CD4-positive, alpha-beta T cell treated with Interleukin-17A for 1 hour (primary cell): Measurements from ENCODE around the gene GATD1.

Experiments used
- DNase-seq: peaks from one replicate; pipeline ENCODE4 v3.0.0-alpha.2; 2020

Gene GATD1

DNA sequence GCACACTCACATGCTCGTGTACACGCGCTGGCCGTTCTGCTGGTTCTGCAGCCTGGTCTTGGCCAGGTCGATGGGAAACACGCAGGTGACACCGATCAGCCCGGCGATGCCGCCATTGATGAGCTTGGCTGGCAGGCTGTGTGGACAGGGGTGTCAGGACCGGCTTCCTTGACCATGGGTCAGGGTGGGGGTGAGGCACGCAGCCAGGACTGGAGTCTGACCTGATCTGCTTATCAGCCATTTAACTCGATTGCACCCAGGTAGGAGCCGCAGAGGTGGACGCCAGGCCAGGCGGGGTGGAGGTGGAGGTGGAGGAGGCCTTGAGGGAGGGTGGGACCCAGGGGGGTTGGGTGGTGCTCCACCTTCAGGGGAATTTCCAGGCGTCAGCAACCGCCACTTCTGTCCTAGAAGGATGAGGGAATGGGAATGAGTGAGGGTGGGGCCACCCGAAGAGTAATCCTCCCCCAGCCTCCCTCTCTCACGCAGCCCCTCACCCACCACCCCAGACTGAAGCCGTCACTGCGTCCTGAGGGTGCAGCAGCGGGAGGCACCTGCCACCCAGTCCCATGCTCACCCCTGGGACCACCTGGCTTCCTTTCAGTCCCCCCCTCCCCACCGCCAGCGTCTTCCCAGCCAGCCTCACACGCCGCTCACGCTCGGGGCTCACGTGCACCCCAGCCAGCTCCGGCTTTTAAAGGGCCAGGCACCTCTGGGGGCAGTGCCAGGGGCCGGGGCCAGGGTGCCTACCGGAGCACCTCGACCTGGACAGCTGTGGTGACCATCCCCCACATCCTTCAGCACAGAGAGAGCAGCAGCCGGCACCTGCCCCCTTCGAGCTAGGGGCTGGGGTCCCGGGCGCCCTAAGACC is 17.7 kb upstream of the GATD1 start:
- DNase-seq: no peak

DNA sequence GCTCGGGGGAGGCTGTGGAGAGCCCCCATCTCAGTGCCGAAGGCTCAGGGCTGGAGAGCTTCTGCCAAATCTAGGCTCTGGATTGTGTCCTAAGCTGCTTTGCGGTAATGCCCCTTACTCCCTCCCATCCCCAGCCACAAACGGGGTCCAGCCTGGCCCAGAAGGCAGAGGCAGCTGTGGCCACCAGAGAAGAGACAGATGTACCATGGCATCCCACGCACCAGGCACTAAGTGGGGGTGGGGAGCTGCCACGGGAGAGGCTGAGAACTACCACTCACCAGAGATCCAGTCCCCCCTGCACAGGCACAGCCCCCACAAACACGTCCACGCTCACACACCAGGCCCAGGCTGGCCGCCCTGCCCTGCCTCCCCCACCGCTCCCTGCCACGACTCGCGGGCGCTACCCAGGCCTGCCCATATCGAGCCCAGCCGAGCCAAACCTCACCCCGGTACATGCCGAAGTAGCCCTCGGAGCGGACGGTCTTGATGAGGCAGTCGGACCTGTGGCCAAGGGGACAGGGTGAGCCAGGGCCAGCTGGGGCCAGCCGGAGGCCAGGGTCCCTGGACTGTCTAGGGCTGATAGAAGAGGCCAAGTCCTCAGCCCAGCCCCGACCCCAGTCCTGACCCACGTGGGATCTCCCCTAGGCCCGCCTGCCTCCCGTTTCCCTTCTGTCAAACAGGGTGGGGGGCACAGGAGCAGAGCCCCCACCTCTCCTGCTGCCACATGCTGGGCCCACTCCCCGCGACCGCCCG is 16.9 kb upstream of the GATD1 start:
- DNase-seq: no peak

GRCh38 chr11:793556-793955 is 16.3 kb upstream of the GATD1 start:
- no peak for DNase-seq

DNA sequence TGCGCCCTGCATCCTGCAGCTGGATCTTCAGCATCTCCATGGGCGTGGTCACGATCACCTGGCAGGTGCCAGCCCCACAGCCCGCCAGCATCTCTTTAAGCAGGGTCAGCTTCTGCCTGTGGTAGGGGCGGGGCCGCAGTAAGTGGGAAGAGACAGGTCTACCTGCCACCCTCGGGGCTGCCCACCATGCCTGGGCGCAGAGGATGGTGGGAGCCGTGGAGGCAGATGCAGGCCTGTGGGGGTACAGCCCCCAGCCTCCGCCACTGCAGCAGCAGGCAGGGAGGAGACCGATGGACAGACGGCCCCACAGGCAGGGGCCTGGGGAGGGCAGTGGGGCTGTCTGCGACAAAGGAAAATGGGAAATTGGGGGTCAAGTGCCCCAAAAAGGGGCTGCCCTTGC is 15.6 kb upstream of the GATD1 start:
- DNase-seq: no peak

- no peak for DNase-seq
Measured at GRCh38 chr11:792535-792821, 15.2 kb upstream of the GATD1 start.

DNA sequence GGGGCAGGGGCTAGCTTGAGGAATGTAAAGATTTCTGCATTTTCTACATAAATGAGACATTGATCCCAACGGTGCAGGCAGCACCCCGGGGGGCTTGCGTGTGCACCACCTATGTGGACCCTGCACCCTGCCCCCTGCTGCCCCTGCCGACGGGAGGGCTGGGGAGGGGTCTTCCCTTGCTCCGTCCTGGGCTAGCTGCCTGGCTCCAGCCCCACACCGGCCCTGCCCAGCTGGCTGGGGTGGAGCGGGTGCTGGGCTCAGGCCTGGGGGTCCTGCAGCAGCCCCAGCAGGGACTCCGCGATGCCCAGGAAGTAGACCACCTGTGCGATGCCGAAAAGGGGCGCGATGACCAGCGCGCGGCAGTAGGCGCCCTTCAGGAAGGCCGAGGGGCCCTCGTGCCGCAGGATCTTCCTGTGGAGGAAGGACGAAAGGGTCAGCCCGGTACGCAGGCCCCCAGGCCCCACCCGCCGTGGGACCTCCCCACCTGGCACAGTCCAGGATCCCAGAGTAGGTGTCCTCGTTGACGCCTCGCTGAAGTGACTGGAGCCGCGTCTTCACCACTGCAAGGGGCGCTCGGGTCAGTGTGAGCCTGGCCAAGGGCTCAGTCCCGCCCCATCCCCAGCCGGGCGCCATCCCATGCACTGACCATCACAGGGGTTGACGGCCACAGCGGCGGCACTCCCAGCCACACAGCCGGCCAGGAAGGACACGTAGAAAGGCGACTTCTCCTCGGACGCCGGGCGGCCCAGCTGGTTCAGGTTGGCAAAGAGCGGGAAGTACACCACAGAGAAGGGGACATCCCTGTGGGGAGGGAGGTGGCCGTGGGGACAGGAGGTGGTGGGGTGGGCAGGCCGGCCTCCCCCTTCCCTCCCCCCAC is 14.6 kb upstream of the GATD1 start:
- DNase-seq: no peak

DNA sequence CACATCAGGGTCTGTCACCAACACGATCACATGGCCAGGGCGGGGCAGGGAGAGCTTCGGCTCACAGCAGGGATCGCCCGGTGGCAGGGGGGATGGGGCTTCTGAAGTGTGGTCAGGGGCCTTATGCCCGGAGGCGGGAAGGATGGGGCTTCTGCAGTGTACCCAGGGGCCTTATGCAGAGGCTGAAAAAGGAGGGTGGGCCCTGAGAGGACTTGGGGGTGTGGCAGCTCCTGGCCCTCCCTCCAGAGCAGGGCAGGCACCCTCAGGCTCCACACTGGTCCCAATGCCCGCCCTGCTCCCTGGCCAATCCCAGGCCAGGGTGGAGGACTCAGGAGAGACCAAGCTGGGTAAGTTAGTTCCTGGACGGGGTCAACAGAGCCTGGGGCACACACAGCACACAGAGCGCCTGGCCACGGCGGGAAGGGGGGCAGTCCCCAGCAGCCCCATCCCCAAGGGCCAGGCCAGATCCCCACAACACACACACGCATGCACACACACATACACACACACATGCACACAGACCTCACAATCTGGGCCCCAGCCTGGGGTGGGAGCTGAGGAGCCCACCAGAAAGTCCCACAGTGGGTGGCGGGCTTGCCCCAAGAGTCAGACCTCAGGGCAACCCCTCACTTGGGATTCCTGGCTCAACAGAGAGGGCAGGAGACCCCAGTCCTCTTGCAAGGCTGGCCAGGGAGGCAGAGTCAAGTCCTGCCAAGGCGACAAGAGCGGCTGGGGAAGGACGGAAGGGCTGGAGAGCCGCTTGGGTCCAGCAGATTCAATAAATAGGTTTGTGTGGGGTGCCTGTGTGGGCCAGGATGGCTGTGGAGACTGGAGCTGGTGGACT is 13.7 kb upstream of the GATD1 start:
- no peak for DNase-seq

GRCh38 chr11:789943-790342 is 12.7 kb upstream of the GATD1 start, which contains the start of gene CEND1:
CEND1 (minus strand) TSS chr11:790090; CDS start chr11:788576, 1,514 bp downstream.
- DNase-seq: peak; percentile 53

DNA sequence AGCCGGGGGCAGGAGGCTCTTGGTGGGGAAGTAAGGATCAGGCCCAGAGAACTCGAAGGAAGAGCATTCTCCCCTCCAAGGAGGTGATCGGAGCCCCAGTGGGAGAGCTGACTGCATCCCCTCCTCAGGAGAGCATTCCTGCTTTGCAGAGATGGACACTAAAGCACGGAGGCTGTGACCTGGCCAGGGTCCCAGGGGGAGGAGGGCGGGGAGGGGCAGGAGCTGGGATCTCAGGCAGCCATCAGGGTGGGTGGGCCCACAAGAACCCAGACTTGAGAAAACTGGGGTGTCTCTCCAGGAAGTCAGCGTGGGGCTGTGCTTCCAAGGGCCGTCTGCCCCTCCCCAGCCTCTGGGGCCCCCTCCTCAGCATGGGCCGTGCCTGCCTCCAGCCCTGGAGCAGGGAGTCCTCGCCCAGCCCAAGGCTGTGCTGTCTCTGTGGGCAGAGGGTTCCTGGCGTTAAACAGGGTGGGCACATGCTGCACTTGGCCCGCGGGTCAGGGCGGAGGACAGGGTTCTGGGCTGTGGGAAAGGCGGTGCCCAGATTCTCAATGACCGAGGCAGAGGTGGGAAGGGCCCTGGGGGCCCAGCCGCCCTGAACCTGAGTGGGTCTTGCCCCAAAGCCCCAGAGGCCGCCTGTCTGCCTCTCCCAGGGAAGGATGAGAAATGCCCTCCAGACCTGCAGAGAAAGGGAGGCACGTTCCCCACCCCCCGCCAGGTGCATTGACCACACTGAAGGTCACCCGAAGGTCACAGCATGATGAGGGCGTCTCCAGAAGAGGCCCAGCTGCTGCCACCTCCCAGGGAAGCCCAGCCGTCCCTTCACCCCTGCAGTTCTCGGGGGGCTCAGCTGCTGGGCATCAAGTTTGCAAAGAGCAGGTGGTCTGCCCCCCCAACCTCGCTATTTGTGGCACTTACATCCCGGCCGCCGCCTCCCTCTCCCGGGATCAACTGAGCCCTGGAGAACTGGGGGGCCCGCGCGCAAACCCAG is 12.0 kb upstream of the GATD1 start:
- no peak for DNase-seq

GRCh38 chr11:788009-788640 is 10.8 kb upstream of the GATD1 start:
- DNase-seq: no peak

GRCh38 chr11:787084-787675 is 9.9 kb upstream of the GATD1 start:
- no peak for DNase-seq

DNA sequence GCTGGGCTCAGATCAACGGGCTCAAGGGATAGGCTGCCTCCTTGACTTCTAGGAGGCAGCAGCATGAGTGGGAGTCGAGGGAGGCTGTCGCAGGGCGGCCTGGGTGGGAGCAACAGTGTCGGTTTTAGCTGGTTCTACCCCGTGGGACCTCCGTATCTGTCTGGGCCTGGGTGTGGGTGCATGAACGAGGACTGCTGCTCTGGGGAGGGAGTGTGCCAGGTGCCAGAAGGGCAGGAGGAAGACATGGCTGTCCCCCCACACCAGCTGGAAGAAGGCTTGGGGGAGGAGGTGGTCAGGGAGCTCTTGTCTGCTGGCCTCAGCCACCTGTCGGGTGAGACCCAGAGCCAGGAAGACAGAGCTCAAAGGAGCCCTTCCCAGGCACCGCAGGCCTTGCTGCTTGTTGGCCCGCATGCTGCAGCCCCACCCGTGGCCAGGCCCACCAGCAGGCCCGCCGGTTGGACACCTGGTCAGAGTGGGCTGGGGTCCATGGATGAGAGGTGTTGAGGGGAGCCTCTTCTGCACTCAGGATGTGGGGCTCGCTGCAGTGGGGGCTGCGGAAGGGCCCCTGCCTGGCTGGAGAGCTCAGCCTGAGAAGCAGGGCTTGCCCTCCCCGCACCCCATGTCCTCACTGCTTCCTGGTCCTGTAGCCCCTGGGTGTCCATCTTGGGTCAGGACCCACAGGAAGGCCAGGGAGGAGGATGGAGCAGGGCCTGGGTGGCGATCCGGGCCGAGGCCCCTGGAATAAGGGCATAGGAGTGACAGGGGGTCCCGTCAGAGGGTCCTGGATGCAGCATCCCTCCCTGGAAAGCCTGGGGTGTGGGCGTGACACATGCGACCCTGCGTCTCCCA is 9.2 kb upstream of the GATD1 start:
- no peak for DNase-seq

DNA sequence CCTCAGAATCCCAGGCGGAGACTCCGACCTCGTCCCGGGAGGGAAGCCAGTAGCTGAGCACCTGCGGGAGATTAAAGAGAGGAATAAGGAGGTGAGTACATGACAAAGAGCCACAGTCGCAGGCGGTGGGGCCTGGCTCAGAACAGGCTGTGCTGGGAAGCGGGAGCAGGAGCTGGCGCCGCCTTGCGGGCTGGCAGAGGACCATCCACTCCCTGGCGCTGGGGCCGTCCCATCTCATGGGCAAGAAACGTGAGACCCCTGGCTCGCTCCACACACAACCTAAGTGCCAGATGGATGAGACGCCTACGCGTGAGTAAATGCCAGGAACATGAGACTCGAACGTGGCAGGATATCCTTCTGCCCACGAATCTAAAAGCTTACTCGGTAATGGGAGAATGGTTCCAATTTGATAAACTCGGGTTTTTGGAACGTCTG is 6.3 kb upstream of the GATD1 start:
- DNase-seq: peak; percentile 25

- DNase-seq: no peak
Measured at GRCh38 chr11:782264-783174, 5.2 kb upstream of the GATD1 start.

DNA sequence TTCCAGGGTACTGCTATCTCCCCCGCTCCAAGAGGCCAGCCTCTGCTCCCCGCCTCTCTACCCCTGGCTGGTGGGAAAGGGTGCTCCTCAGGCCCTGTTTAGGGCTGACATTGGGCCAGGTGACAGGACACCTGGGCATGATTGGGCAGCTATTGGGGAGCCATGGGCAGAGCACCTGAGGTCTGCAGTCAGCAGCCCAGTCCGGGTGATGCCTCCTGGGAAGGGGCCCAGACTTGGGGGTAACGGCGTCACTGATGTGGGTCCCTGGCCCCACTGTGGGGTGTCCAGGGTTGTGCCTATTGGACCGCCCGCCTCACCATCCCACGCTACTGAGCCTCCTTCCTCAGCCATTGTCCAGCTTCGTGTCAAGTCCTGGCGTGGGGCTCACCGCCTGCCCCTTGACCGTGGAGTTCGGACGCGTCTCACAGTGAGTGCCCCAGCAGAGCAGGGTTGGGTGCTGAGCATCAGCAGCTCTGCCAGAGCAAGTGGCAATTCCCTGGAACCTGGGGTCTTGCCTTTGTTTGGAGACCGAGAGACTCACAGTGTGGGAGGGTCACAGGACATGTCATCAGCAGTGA is 2.8 kb upstream of the GATD1 start:
- no peak for DNase-seq

DNA sequence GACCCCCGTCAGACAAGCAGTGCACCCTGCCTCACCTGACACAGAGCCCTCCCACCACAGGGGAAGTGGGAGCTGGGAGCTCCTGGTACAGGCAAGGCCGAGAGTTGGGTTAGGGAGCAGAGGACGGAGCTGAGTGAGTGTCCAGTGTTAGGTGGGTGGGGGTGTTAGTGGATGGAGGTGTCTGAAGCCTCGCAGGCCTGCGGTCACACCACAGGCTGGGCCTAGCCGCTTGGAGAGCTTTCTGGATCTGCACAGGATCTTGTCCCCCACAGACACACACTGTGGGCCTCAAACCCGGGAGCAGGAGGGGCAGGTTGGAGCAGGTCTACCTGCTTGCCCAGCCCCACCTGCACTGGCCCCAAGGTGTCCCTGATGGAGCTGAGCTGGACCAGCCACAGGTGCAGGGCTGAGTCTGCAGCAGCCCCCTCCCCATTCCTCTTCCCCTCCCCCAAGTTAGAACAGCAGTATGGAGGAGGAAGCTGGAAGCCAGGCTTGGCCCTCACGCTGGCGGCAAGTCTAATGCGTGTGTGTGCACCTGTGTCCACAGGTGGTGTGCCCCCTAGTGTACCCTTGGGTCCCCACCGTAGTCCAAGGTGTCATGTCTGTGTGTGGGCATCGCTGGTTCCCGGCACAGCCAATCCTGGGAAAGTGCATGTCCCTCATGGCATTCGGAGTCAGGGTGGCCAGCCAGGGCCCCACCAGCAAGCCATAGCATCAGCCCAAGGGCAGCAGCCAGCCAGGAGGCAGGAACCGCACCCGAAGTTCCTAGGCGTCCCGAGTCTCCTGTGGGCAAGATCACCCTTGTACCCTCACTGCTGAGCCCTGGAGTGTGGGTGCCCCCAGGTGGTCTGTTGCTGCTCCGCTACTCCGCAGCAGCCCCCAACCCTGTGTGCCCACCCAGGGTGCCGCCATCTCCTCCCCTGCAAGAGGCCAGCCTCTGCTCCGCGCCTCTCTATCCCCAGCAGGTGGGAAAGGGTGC is 2.0 kb upstream of the GATD1 start:
- DNase-seq: no peak
